HG03066 (cell line): Measurements from ENCODE around the gene MLIP.

Experiments
- ATAC-seq: cut with Tn5 transposase; IDR thresholded peaks from one replicate; pipeline ENCODE4 v1.9.1; 2021; ENCODE audit warnings: low read depth; ENCODE audit not compliant: unreplicated experiment

MLIP gene

GRCh38 chr6:54096811-54097210 is 14.4 kb upstream of the MLIP start:
- ATAC-seq = no peak

DNA sequence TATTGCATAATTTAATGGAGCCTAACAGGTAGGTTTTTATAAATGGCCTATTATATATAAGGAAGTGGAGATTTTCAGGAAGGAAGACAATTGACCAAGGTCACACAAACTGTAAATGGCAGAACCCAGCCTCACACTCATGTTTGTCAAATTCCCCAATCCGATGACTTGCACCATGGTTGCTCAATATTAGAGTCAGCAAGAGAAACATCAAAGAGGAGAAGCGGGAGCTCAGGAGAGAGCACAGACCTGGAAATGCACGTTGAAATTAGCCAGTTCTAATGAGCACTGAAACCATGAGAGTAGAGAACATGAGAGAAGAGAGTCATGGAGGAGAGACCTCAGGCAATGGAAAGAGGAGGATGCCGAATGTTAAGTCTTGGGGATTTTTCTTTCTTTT is 13.5 kb upstream of the MLIP start:
- no peak for ATAC-seq

DNA sequence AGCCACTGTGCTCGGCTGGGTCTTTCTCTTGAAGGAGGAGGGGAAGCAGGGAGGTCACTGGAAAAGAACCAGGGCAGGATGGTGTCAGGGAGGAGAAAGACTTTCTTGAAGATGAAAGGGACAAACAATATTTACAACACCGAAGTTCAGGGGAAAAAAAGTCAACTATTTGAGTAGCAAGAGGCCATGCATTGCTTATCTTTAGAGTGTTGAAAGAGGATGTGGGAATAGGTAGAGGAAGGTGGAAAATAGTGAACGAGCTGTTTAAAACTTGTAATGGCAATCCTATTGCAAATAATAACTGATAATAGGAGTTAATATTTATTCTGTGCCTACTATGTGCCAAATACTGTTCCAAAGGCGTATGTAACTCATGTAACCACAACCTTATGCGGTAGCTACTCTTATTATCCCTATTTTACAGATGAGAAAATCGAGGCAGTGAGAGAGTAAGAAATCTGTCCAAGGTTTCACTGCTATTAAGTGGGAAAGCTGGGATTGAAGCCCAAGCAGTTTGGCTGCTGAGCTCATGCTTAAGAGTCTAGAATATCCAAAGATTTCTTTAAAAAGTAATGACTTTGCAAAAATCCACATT is 12.7 kb upstream of the MLIP start:
- ATAC-seq = no peak

GRCh38 chr6:54099225-54099624 is 12.0 kb upstream of the MLIP start:
- ATAC-seq = no peak

GRCh38 chr6:54100411-54101006 is 10.7 kb upstream of the MLIP start:
- peak; percentile 74 for ATAC-seq

- no peak for ATAC-seq
Measured at GRCh38 chr6:54102238-54102637, 9.0 kb upstream of the MLIP start.

DNA sequence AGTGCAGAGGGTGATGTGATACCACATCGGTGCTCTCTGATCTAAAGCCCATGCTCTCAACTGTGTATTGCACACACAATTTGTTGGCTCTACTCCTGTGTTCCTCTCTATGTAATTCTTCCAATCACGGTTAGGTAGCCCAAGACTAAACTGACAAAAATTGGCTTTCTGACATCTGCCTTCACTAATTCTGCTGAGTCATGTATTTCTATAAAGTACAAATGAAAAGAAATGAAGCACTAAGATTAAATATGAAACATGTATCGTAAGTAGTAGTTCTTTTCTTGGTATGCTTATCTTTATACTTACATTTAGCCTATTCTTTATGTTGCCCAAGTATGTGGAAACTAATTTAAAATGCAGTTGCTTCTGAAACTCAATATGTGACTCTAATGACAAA is 7.7 kb upstream of the MLIP start:
- ATAC-seq = no peak

GRCh38 chr6:54106727-54107126 is 4.5 kb upstream of the MLIP start:
- no peak for ATAC-seq

DNA sequence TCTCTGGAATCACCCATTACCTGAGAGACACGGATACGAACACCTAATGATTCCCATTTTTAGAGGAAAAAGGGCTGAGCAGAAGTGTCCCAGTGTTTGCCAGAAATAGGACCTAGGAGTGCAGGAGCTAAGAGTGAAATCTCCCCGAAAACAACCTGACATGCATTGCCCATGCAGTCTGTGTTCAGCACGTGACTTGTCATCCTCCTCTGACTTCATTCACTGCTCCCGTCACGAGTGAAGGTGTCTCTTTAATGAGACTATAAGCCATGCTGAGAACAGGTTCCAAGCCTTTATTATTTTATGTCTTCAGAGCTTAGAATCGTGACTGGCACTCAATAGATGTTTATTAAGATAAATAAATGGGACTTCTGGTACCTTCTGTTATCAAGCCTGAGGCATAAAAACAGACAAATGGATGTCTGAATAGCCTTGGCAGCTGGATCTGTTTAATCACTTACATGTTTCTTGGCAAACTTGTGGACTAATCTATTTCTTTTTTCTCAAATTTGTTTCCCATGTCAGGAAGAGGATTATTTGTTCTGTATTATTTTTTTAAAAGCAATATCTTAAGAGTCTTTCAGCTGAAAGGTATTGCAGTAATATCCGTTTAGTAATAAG is 3.7 kb upstream of the MLIP start:
- ATAC-seq = no peak

DNA sequence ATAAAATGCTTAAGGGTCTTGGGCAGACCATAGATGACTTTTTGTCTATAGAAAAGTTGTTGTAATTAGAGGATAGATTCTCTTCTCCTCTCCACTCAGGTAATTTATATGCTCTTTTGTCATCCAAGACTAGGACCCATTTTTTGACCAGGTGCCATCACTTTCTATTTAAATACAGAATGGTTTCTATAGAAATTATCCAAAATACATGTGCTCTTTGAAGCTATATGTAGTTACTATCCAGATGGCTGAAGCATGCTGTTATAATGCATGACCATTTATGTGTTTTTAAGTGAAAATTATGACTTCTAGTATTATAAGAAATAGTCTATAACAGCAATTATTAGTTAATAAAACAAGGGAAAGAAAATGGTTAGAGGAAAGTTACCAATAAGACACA is 3.0 kb upstream of the MLIP start:
- no peak for ATAC-seq

DNA sequence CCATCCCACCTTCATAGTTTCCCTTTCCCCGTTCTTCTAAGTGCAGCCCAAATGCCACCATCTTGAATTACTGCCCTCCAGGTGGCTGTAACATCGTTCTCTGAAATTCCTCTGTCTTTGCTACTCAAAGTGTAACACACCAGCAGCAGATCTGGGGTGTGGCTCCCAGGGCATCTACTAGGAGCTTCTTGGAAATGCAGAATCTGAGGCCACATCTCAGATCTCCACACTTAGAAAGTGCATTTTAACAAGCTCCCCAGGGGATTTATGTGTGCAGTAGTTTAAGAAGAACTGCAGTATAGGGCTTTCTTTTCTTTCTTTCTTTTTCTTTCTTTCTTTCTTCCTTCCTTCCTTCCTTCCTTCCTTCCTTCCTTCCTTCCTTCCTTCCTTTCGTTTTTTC is 1.7 kb upstream of the MLIP start:
- no peak for ATAC-seq

GRCh38 chr6:54112151-54112650 is 958 bp downstream of the MLIP start:
- no peak for ATAC-seq

- no peak for ATAC-seq
Measured at GRCh38 chr6:54114991-54115390, 3.7 kb downstream of the MLIP start.

DNA sequence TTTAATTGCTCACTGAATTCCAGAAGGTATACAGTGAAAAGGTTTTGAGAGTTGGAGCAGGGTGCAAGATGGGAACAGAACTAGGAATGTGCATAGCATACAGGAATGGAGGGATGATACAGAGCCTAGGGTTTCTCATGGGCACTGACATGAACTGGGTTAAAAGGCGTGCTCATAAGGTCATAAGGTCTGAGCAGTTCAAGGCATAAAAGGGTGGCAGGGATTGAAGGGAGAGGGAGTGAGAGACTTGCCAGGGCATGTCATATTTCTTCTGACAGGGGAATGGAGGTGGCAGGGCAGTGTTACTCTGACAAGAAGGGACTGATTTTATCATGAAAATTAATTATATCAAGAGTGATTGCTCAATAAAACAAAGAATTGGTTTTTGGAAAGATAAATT is 4.7 kb downstream of the MLIP start:
- no peak for ATAC-seq

DNA sequence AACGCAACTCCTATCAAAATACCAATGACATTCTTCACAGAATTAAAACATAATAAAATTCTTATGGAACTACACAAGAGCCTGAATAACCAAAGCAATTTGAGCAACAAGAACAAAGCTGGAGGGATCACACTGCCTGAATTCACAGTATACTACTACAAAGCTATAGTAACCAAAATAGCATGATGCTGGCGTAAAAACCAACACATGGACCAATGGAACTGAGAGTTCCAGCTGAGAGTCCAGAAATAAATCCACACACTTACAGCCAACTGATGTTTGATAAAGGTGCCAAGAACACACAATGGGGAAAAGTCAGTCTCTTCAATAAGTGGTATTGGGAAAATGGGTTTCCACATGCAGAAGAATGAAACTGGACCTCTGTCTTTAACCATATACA is 6.9 kb downstream of the MLIP start:
- no peak for ATAC-seq

- ATAC-seq = no peak
Measured at GRCh38 chr6:54125493-54125892, 14.2 kb downstream of the MLIP start.

DNA sequence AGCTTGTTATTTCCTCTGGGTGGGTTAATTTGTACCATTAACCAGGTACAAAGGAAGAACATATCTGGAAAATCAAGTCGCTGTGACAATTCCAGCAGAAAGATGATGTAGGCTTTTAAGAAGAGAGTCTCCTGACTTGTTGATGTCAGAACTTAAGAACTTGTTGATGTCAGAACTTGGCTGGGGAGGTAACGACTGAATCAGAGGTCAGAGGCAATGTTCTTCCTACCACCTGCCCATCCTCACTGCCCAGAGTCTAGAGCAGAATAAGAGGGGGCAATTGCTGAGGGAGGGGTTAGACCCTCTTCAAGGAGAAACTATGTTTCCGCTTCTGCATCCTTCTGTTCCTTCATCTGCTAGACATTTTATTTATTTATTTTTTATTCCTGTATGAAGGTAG is 18.9 kb downstream of the MLIP start:
- no peak for ATAC-seq

- no peak for ATAC-seq
Measured at GRCh38 chr6:54132587-54132986, 21.3 kb downstream of the MLIP start.

DNA sequence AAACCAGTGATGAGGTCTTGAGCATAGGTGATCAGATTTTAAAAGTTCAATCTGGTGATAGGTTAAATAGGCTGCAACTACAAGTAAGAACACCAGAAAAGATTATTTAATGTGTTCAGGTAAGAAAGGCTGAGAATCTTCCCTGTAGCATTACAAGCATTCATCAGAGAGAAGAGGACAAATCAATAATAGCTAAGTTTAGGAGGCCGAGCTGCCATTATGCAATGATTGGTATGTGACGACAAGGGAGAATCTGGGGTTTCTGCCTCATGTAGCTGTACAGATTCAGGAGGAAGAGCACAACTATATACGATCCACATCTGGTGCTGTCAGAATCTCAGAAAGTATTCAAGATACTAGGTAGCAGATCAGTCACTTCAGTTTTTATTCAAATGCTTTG is 21.9 kb downstream of the MLIP start:
- ATAC-seq = no peak

- ATAC-seq = no peak
Measured at GRCh38 chr6:54134935-54135334, 23.7 kb downstream of the MLIP start.

- no peak for ATAC-seq
Measured at GRCh38 chr6:54135665-54136369, 24.6 kb downstream of the MLIP start.

GRCh38 chr6:54138795-54139194 is 27.6 kb downstream of the MLIP start:
- ATAC-seq = no peak
